Smooth muscle cell (in vitro differentiated cells): ENCODE measurements around the gene PEAR1. TPM values are rescaled to one million over a fixed set of nuclear protein-coding genes. Genes with fewer than 3 reads are reported as not detected.

ENCODE experiments used
- DNase-seq: peaks from one replicate; lab custom pipeline; 2025; ENCODE audit not compliant: unreplicated experiment; lab: John Stamatoyannopoulos, UW
- H2AFZ ChIP-seq: fragments of 200-600 bp; sonication (generic); 2 replicates; pipeline ENCODE4 v1.6.0; 2016; ENCODE audit warnings: antibody characterized with exemption, low read depth, mild to moderate bottlenecking
- H3F3A ChIP-seq: fragments of 200-600 bp; sonication (generic); 2 replicates; pipeline ENCODE4 v1.6.0; 2017; ENCODE audit warnings: antibody characterized with exemption, low read depth
- H3K27ac ChIP-seq: fragments of 200-600 bp; sonication (generic); 2 replicates; pipeline ENCODE4 v1.5.1; 2016; ENCODE audit warnings: low read depth, mild to moderate bottlenecking
- H3K27me3 ChIP-seq: fragments of 200-600 bp; sonication (generic); 2 replicates; pipeline ENCODE4 v1.6.1; 2016; ENCODE audit warnings: low read depth, mild to moderate bottlenecking
- H3K36me3 ChIP-seq: fragments of 200-600 bp; sonication (generic); 2 replicates; pipeline ENCODE4 v1.5.1; 2016; ENCODE audit warnings: low read depth
- H3K4me1 ChIP-seq: fragments of 200-600 bp; sonication (generic); 2 replicates; pipeline ENCODE4 v1.5.1; 2016; ENCODE audit warnings: low read depth
- H3K4me2 ChIP-seq: fragments of 200-600 bp; sonication (generic); 2 replicates; pipeline ENCODE4 v1.6.0; 2016; ENCODE audit warnings: mild to moderate bottlenecking
- H3K4me3 ChIP-seq: fragments of 200-600 bp; sonication (generic); 2 replicates; pipeline ENCODE4 v1.5.1; 2016; ENCODE audit warnings: mild to moderate bottlenecking
- H3K79me2 ChIP-seq: fragments of 200-600 bp; sonication (generic); 2 replicates; pipeline ENCODE4 v1.6.0; 2016; ENCODE audit warnings: low read depth, mild to moderate bottlenecking
- H3K9ac ChIP-seq: fragments of 200-600 bp; sonication (generic); 2 replicates; pipeline ENCODE4 v1.6.0; 2016; ENCODE audit warnings: low read depth
- H3K9me3 ChIP-seq: fragments of 200-600 bp; sonication (generic); replicated peaks from 2 replicates; pipeline ENCODE4 v1.5.1; 2016; ENCODE audit warnings: low read depth
- H4K20me1 ChIP-seq: fragments of 200-600 bp; sonication (generic); 2 replicates; pipeline ENCODE4 v1.6.0; 2016; ENCODE audit warnings: low read depth
- CTCF ChIP-seq: fragments of 200-600 bp; sonication (generic); IDR thresholded peaks from 2 replicates; pipeline ENCODE4 v1.5.1; 2017; ENCODE audit warnings: borderline replicate concordance, mild to moderate bottlenecking, antibody characterized with exemption; ENCODE audit not compliant: insufficient read depth, poor library complexity, severe bottlenecking
- WGBS: methylation state at CpG from one replicate; pipeline ENCODE4 v1.1.7; 2016; ENCODE audit warnings: low lambda C conversion rate; 5-methylcytosine and 5-hydroxymethylcytosine counted together
- polyA plus RNA-seq: library from polyadenylated mRNA; unstranded; fragments of >200 nt; fragmentation: Nextera tagmentation; extraction: Ambion mirVana; gene quantifications from 2 replicates; pipeline ENCODE4 v1.2.1, GENCODE V29; 2016
- total RNA-seq: library from RNA; depleted of rRNA; stranded (reverse); fragments of >200 nt; gene quantifications from 2 replicates; pipeline ENCODE4 v1.2.3, GENCODE V29; 2014

Gene PEAR1
- total and polyA plus RNA-seq, 2 experiments from 2014 or later: 2.3 to 3.7 TPM

GRCh38 chr1:156886583-156887281 is 6.8 kb upstream of the PEAR1 start:
- Histone ChIP-seq H3F3A (no peaks in the 10 kb centered on the region), H3K9me3 (no peaks in the 10 kb centered on the region), H3K4me2 (no peak overlapping the region), H3K27me3 (no peaks in the 10 kb centered on the region), H3K36me3 (no peaks in the 10 kb centered on the region), H2AFZ (no peak overlapping the region), H3K4me3 (no peak overlapping the region), H3K79me2 (no peaks in the 10 kb centered on the region), H3K4me1 (peaks cover 12% of the 10 kb centered on the region), H3K9ac (no peak overlapping the region), H3K27ac (no peak overlapping the region), H4K20me1 (no peaks in the 10 kb centered on the region)
- TF ChIP-seq CTCF: no peak
- 35% methylated on average over 5 of the region's 6 CpGs for WGBS
- no peak for DNase-seq

DNA sequence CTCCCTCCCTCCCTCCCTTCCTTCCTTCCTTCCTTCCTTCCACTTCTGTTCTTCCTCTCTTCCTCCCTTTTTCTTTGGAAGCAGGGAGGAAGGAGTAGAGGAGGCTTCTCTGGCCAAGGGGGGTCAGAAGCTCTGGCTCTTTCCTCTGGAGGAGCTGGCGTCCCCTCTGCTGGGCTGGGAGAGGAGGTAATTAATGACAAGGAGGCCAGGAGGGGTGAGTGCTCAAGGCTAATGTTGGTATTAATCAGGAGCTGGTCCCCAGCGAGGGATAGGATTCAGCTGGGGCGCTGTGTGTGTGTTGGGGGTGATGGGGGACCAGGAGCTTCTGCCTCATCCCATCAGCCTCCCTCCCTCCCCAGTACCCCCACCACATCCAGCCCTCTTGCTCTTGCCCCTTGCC is 6.2 kb upstream of the PEAR1 start:
- H3F3A ChIP-seq: no peaks in the 10 kb centered on the region

GRCh38 chr1:156887734-156888133 is 5.8 kb upstream of the PEAR1 start:
- Histone ChIP-seq H3K4me3 (no peak overlapping the region), H3K27ac (no peak overlapping the region), H4K20me1 (no peaks in the 10 kb centered on the region), H3K4me2 (no peak overlapping the region), H3K27me3 (no peaks in the 10 kb centered on the region), H3F3A (no peaks in the 10 kb centered on the region), H2AFZ (no peak overlapping the region), H3K4me1 (peaks cover 12% of the 10 kb centered on the region), H3K79me2 (no peaks in the 10 kb centered on the region), H3K9ac (no peak overlapping the region), H3K36me3 (no peaks in the 10 kb centered on the region), H3K9me3 (no peaks in the 10 kb centered on the region)
- 59% methylated on average over 6 of the region's 6 CpGs for WGBS
- no peak for TF ChIP-seq CTCF
- DNase-seq: no peak

More for the DNA sequence above, 6.2 kb upstream of the PEAR1 start:
- no peaks in the 10 kb centered on the region for H3K9me3 ChIP-seq
- peaks cover 12% of the 10 kb centered on the region for H3K4me1 ChIP-seq
- TF ChIP-seq CTCF: no peak
- H3K4me2 ChIP-seq: no peak overlapping the region
- no peak overlapping the region for H3K27ac ChIP-seq
- no peak overlapping the region for H3K9ac ChIP-seq
- WGBS: 46% methylated on average over 3 of the region's 3 CpGs
- no peak for DNase-seq
- no peaks in the 10 kb centered on the region for H3K79me2 ChIP-seq
- H3K4me3 ChIP-seq: no peak overlapping the region
- no peaks in the 10 kb centered on the region for H3K36me3 ChIP-seq
- no peaks in the 10 kb centered on the region for H4K20me1 ChIP-seq
- H3K27me3 ChIP-seq: no peaks in the 10 kb centered on the region
- H2AFZ ChIP-seq: no peak overlapping the region
